GM19467 (cell line): ENCODE results near the gene UQCRHL.

Experiments used
- ATAC-seq: cut with Tn5 transposase; IDR thresholded peaks from one replicate; pipeline ENCODE4 v1.9.1; 2021; ENCODE audit warnings: mild to moderate bottlenecking, moderate library complexity; ENCODE audit not compliant: unreplicated experiment

UQCRHL gene

DNA sequence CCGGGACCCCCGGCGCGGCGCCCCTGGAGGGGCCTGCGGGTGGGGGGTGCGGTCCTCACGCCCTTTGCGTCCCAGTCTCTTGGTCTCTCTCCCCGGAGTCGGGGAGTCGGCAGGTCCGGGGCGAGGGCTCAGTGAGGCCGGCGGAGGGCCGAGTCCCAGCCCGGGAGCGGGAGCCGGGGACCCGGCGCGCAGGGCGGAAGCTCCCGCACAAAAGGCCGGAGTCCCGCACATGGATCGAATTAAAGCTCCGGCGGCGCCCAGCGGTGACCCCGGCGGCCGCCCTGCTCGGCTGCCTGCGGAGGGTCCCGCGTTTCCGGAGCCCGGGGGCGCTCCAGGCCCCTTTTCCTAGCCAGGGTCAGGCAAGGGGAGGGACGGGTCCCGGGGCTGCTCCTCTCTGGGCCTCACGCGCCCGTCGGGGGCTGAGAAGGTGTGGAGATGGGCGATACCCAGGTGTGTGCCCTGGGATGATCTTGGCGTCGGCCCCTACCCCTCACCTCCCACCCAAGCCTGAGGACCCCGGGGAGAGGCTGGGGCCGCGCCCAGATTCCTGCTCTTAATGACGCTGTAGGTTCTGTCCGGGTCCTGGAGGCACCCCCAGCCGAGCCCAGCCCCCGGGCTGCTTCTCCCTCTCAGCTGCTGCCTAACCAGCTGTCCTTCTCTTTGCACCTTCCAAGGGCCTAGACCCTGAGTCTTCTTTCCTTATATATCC lies 48.3 kb downstream of the UQCRHL start:
- no peak for ATAC-seq

DNA sequence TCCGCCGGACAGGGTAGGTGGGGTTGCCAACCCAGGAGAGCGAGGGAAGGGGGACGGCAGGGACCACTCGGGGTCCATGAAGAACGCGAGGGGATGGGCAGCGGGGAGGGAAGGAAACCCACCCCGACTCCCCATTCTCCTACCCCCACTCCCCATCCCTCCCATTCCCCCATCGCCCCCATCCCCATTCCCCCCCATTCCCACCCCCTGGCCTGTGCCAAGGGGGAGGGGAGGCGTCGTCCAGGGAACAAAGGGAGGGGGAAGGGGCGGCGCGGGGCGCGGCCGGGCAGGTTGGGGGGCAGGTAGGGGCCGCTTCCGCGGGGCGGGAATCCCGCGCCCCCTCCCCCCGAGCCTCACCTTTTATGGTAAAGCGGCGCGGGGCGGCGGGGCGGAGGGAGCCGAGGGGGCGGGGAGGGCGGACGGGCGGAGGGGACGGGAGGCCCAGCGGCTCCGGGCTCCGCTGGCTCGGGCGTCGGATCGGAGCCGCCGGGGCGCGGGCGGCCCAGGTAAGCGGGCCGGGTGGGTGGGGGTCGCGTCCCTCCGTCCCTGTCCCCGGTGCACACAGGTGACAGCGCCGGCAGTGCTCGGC lies 49.0 kb downstream of the UQCRHL start, which contains the start of gene FBLIM1:
Gene FBLIM1 (plus strand): TSS at position 453 of the 589 bp plus-strand sequence. CDS start 6,189 bp downstream, outside the sequence.
- no peak for ATAC-seq

GRCh38 chr1:15757575-15758342 lies 49.7 kb downstream of the UQCRHL start:
- no peak for ATAC-seq
